MM.1S (cell line): Measurements from ENCODE around the gene MAEA.

Experiments
- DNase-seq: peaks from one replicate; pipeline ENCODE4 v3.0.0-alpha.2; 2015
- H2AFZ ChIP-seq: fragments of 300-600 bp; sonication (generic); 2 replicates; pipeline ENCODE4 v1.6.0; 2016; ENCODE audit warnings: antibody characterized with exemption, low read length
- H3F3A ChIP-seq: fragments of 300-600 bp; sonication (generic); 2 replicates; pipeline ENCODE4 v1.6.1; 2016; ENCODE audit warnings: mild to moderate bottlenecking, antibody characterized with exemption, low read length, moderate library complexity, mixed read lengths; ENCODE audit not compliant: insufficient read depth
- H3K27ac ChIP-seq: fragments of 300-600 bp; sonication (generic); 2 replicates; pipeline ENCODE4 v1.5.1; 2016; ENCODE audit warnings: mild to moderate bottlenecking, low read length
- H3K27me3 ChIP-seq: fragments of 300-600 bp; sonication (generic); replicated peaks from 2 replicates; pipeline ENCODE4 v1.6.0; 2016; ENCODE audit warnings: low read length; ENCODE audit not compliant: insufficient read depth
- H3K36me3 ChIP-seq: fragments of 300-600 bp; sonication (generic); replicated peaks from 2 replicates; pipeline ENCODE4 v1.6.1; 2016; ENCODE audit warnings: mild to moderate bottlenecking, low read length, mixed read lengths; ENCODE audit not compliant: insufficient read depth
- H3K4me1 ChIP-seq: fragments of 300-600 bp; sonication (generic); 2 replicates; pipeline ENCODE4 v1.6.1; 2016; ENCODE audit warnings: low read length, mixed read lengths
- H3K4me2 ChIP-seq: fragments of 300-600 bp; sonication (generic); 2 replicates; pipeline ENCODE4 v1.6.0; 2016; ENCODE audit warnings: low read depth, low read length
- H3K4me3 ChIP-seq: fragments of 300-600 bp; sonication (generic); 2 replicates; pipeline ENCODE4 v1.5.1; 2016; ENCODE audit warnings: low read length, mixed read lengths
- H3K79me2 ChIP-seq: fragments of 300-600 bp; sonication (generic); 2 replicates; pipeline ENCODE4 v1.6.1; 2016; ENCODE audit warnings: mixed run types, low read length, mixed read lengths
- H3K9ac ChIP-seq: fragments of 300-600 bp; sonication (generic); 2 replicates; pipeline ENCODE4 v1.6.1; 2016; ENCODE audit warnings: low read length, mixed read lengths
- H3K9me2 ChIP-seq: fragments of 300-600 bp; sonication (generic); replicated peaks from 2 replicates; pipeline ENCODE4 v1.6.1; 2016; ENCODE audit warnings: mild to moderate bottlenecking, low read length, mixed read lengths; ENCODE audit not compliant: insufficient read depth
- H3K9me3 ChIP-seq: fragments of 300-600 bp; sonication (generic); replicated peaks from 2 replicates; pipeline ENCODE4 v1.6.1; 2016; ENCODE audit warnings: mild to moderate bottlenecking, low read length, mixed read lengths; ENCODE audit not compliant: insufficient read depth
- H4K20me1 ChIP-seq: fragments of 300-600 bp; sonication (generic); 2 replicates; pipeline ENCODE4 v1.6.1; 2016; ENCODE audit warnings: mild to moderate bottlenecking, low read length, moderate library complexity, mixed read lengths; ENCODE audit not compliant: insufficient read depth
- CTCF ChIP-seq: fragments of 300-600 bp; sonication (generic); IDR thresholded peaks from 2 replicates; pipeline ENCODE4 v1.5.1; 2016; ENCODE audit warnings: antibody characterized with exemption, low read length, mixed read lengths
- EZH2 ChIP-seq: fragments of 300-600 bp; sonication (generic); optimal IDR thresholded peaks from 2 replicates; pipeline ENCODE3; 2017; ENCODE audit warnings: low read depth, mild to moderate bottlenecking, antibody characterized with exemption, low read length, mixed read lengths
- EZH2phosphoT487 ChIP-seq: fragments of 300-600 bp; sonication (generic); IDR thresholded peaks from 2 replicates; pipeline ENCODE4 v1.6.1; 2018; ENCODE audit warnings: antibody characterized with exemption, low read length

The MAEA gene

GRCh38 chr4:1247864-1248244 lies 41.8 kb upstream of the MAEA start:
- DNase-seq = peak; percentile 7
- peaks cover 11% of the 10 kb centered on the region; the same call in 1 of the 2 replicates for H3K4me1 ChIP-seq
- H3K79me2 ChIP-seq = peaks cover 60% of the 10 kb centered on the region

GRCh38 chr4:1248245-1249147 lies 41.2 kb upstream of the MAEA start, which contains the start of gene CTBP1:
Gene CTBP1, minus strand, starts transcription at chr4:1249130. Its CDS starts 7,799 bp downstream, at chr4:1241331.
- Histone ChIP-seq H3K27ac (peak within 1 kb of the TSS; percentile 76), H3F3A (no peaks in the 10 kb centered on the region), H3K4me3 (peak within 1 kb of the TSS; percentile 91), H3K79me2 (peaks cover 54% of the 10 kb centered on the region), H2AFZ (peak within 1 kb of the TSS; percentile 86), H3K9me2 (no peaks in the 10 kb centered on the region), H3K36me3 (no peaks in the 10 kb centered on the region), H3K4me1 (peaks cover 11% of the 10 kb centered on the region; the same call in 1 of the 2 replicates), H3K9me3 (no peaks in the 10 kb centered on the region), H3K4me2 (peak within 1 kb of the TSS; percentile 98), H3K27me3 (no peaks in the 10 kb centered on the region), H3K9ac (peak within 1 kb of the TSS; percentile 98), H4K20me1 (peaks cover 10% of the 10 kb centered on the region; the same call in 1 of the 2 replicates)
- no peak for TF ChIP-seq EZH2phosphoT487
- no peak for TF ChIP-seq CTCF
- no peak for TF ChIP-seq EZH2
- DNase-seq = peak; percentile 90

More at GRCh38 chr4:1247864-1248244, 41.8 kb upstream of the MAEA start:
- H3K36me3 ChIP-seq = no peaks in the 10 kb centered on the region
- no peaks in the 10 kb centered on the region for H3K27me3 ChIP-seq
- H2AFZ ChIP-seq = no peak overlapping the region
- H3K4me2 ChIP-seq = peak overlapping the region; percentile 92
- H3K9me2 ChIP-seq = no peaks in the 10 kb centered on the region
- H3K9ac ChIP-seq = peak overlapping the region; percentile 98
- no peak for TF ChIP-seq EZH2
- no peak for TF ChIP-seq EZH2phosphoT487
- TF ChIP-seq CTCF = no peak
- H3F3A ChIP-seq = no peaks in the 10 kb centered on the region
- H3K9me3 ChIP-seq = no peaks in the 10 kb centered on the region
- H3K27ac ChIP-seq = peak overlapping the region; percentile 76
- H3K4me3 ChIP-seq = peak overlapping the region; percentile 91
- H4K20me1 ChIP-seq = peaks cover 10% of the 10 kb centered on the region; the same call in 1 of the 2 replicates

DNA sequence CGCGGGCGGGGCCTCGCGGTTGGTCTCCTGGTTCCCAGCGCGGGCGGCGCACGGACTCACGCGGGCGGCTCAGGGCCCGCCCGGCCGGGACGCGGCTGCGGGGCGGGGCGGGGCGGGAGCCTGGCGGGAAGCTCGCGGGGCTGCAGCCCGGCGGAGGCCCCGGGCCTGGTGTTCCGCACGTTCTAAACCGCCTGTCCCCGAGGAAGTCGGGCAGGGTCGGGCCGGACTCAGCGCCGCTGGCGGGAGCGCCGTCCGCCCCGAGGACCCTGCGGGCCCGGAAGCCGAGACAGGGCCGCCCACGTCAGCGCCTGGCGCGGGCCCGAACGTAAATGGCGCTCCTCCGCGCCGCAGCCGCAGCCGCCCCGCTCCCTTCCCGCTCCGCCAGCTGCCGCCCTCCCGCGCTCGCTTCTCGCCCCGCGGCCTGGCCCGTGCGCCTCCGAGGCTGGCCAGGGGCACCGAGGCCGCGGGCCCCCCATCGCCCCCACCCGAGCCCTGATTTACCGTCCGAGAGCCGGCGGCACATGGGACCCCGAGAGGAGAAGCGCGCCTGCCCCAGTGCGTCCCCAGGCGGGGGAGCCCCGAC lies 40.5 kb upstream of the MAEA start:
- peak overlapping the region; percentile 98 for H3K4me2 ChIP-seq
- peaks cover 47% of the 10 kb centered on the region for H3K79me2 ChIP-seq
- H3K9me2 ChIP-seq = no peaks in the 10 kb centered on the region
- peak overlapping the region; percentile 74 for H3K4me3 ChIP-seq
- H3K27ac ChIP-seq = peak overlapping the region; percentile 74; the same call in 1 of the 2 replicates
- peak overlapping the region; percentile 86 for H2AFZ ChIP-seq
- H3F3A ChIP-seq = no peaks in the 10 kb centered on the region
- no peaks in the 10 kb centered on the region for H3K27me3 ChIP-seq
- peaks cover 11% of the 10 kb centered on the region; the same call in 1 of the 2 replicates for H3K4me1 ChIP-seq
- H3K36me3 ChIP-seq = no peaks in the 10 kb centered on the region
- no peaks in the 10 kb centered on the region for H3K9me3 ChIP-seq
- H4K20me1 ChIP-seq = peaks cover 10% of the 10 kb centered on the region; the same call in 1 of the 2 replicates
- no peak for TF ChIP-seq EZH2
- DNase-seq = peak; percentile 91
- H3K9ac ChIP-seq = peak overlapping the region; percentile 96
